ENCODE data around the gene SAP30BP. TPM values are rescaled to one million over a fixed set of nuclear protein-coding genes. Genes with fewer than 3 reads are reported as not detected.

SAP30BP gene
- total RNA-seq, 1 experiment from 2014 or later = 126 TPM

GRCh38 chr17:75652341-75652740 is 14.8 kb upstream of the SAP30BP start:
- DNase-seq = peak in 1 of 2 experiments; percentile 25
- Mint-ChIP-seq H3K4me1 (ENCODE audit: low read depth, unreplicated experiment) (no peaks in the 10 kb centered on the region), H3K27ac (ENCODE audit: unreplicated experiment) (no peak overlapping the region)

GRCh38 chr17:75652934-75653549 is 14.1 kb upstream of the SAP30BP start:
- Mint-ChIP-seq H3K9me3 (ENCODE audit: unreplicated experiment) (no peaks in the 10 kb centered on the region), H3K4me3 (ENCODE audit: unreplicated experiment) (no peak overlapping the region), H3K36me3 (ENCODE audit: insufficient read depth, unreplicated experiment) (peaks cover 37% of the 10 kb centered on the region), H3K4me1 (ENCODE audit: low read depth, unreplicated experiment) (no peaks in the 10 kb centered on the region), H3K27ac (ENCODE audit: unreplicated experiment) (no peak overlapping the region), H3K27me3 (ENCODE audit: insufficient read depth, unreplicated experiment) (no peaks in the 10 kb centered on the region)
- intact Hi-C loops (cut with micrococcal nuclease; ENCODE audit: unreplicated experiment) = loop anchor here (1.0 kb wide), 1 partner anchor 20 kb away; the partner anchor contains the start of gene SMIM5
- peak; percentile 60 to 73 for DNase-seq
- no peak overlapping the region for H3K4me3 ChIP-seq (ENCODE audit: low read depth, low read length)
- H3K27me3 ChIP-seq (replicated peaks; ENCODE audit: control insufficient read depth, insufficient read depth, low read length) = no peaks in the 10 kb centered on the region
- ChIA-PET POLR2A (interaction anchor here (0.5 kb wide), 1 partner anchor 112 kb away, joined by 5 read pairs; the partner anchor contains the start of gene GALK1), CTCF (interaction anchor here (0.6 to 4.0 kb wide), 11 partner anchors 8 to 137 kb away, joined by 3 to 143 read pairs (median 5); partner anchors contain the start of genes SMIM5 and TSEN54)
- H3K4me1 ChIP-seq = no peaks in the 10 kb centered on the region
- peaks cover 3% of the 10 kb centered on the region for H3K36me3 ChIP-seq (ENCODE audit: control insufficient read depth, insufficient read depth, low read length)
- peak; percentile 87 to 95 for TF ChIP-seq CTCF (IDR thresholded peaks at IDR 0.05; ENCODE audit: insufficient read depth in 1 of 2, low read depth in 1 of 2, low read length in 1 of 2, severe bottlenecking in 1 of 2, unreplicated experiment in 1 of 2)
- BruUV-seq (replicated peaks) = no TSS peak
- H3K9me3 ChIP-seq = no peaks in the 10 kb centered on the region

More at GRCh38 chr17:75652341-75652740, 14.8 kb upstream of the SAP30BP start:
- ChIA-PET POLR2A (no interaction called here), CTCF (interaction anchor here (1.0 to 4.0 kb wide), 7 partner anchors 11 to 136 kb away, joined by 3 to 143 read pairs (median 5); partner anchors contain the start of genes SMIM5 and TSEN54)
- H3K27me3 ChIP-seq (replicated peaks; ENCODE audit: control insufficient read depth, insufficient read depth, low read length) = no peaks in the 10 kb centered on the region
- BruUV-seq (replicated peaks) = no TSS peak
- no peaks in the 10 kb centered on the region for H3K9me3 Mint-ChIP-seq (ENCODE audit: unreplicated experiment)
- peaks cover 39% of the 10 kb centered on the region for H3K36me3 Mint-ChIP-seq (ENCODE audit: insufficient read depth, unreplicated experiment)
- TF ChIP-seq CTCF (IDR thresholded peaks at IDR 0.05; ENCODE audit: insufficient read depth in 1 of 2, low read depth in 1 of 2, low read length in 1 of 2, severe bottlenecking in 1 of 2, unreplicated experiment in 1 of 2) = no peak
- no peaks in the 10 kb centered on the region for H3K27me3 Mint-ChIP-seq (ENCODE audit: insufficient read depth, unreplicated experiment)
- H3K36me3 ChIP-seq (ENCODE audit: control insufficient read depth, insufficient read depth, low read length) = peaks cover 2% of the 10 kb centered on the region
- H3K4me1 ChIP-seq = peaks cover 3% of the 10 kb centered on the region; the same call in 1 of the 2 replicates
- intact Hi-C loops (cut with micrococcal nuclease; ENCODE audit: unreplicated experiment) = no loop called here
- no peak overlapping the region for H3K4me3 ChIP-seq (ENCODE audit: low read depth, low read length)
- no peaks in the 10 kb centered on the region for H3K9me3 ChIP-seq
- H3K4me3 Mint-ChIP-seq (ENCODE audit: unreplicated experiment) = no peak overlapping the region

GRCh38 chr17:75654176-75654575 is 13.0 kb upstream of the SAP30BP start:
- intact Hi-C loops (cut with micrococcal nuclease; ENCODE audit: unreplicated experiment) = no loop called here
- peak in 1 of 2 experiments; percentile 31 for DNase-seq
- Histone ChIP-seq H3K27me3 (replicated peaks; ENCODE audit: control insufficient read depth, insufficient read depth, low read length) (no peaks in the 10 kb centered on the region), H3K4me1 (no peaks in the 10 kb centered on the region), H3K4me3 (ENCODE audit: low read depth, low read length) (no peak overlapping the region), H3K36me3 (ENCODE audit: control insufficient read depth, insufficient read depth, low read length) (peaks cover 3% of the 10 kb centered on the region), H3K9me3 (no peaks in the 10 kb centered on the region)
- ChIA-PET POLR2A (interaction anchor here (1.0 to 1.6 kb wide), 3 partner anchors 8 to 21 kb away, joined by 3 to 4 read pairs (median 3); partner anchors contain the start of genes RECQL5, SAP30BP and SMIM5), CTCF (interaction anchor here (1.1 to 4.0 kb wide), 6 partner anchors 9 to 95 kb away, joined by 3 to 143 read pairs (median 8); partner anchors contain the start of genes RECQL5 and SMIM5)
- Mint-ChIP-seq H3K27me3 (ENCODE audit: insufficient read depth, unreplicated experiment) (no peaks in the 10 kb centered on the region), H3K9me3 (ENCODE audit: unreplicated experiment) (no peaks in the 10 kb centered on the region), H3K36me3 (ENCODE audit: insufficient read depth, unreplicated experiment) (peaks cover 33% of the 10 kb centered on the region), H3K4me3 (ENCODE audit: unreplicated experiment) (no peak overlapping the region), H3K4me1 (ENCODE audit: low read depth, unreplicated experiment) (no peaks in the 10 kb centered on the region), H3K27ac (ENCODE audit: unreplicated experiment) (no peak overlapping the region)
- peak in 1 of 2 experiments; percentile 37 for TF ChIP-seq CTCF (IDR thresholded peaks at IDR 0.05; ENCODE audit: insufficient read depth in 1 of 2, low read depth in 1 of 2, low read length in 1 of 2, severe bottlenecking in 1 of 2, unreplicated experiment in 1 of 2)
- no TSS peak for BruUV-seq (replicated peaks)

Data from Caco-2 (cell line).